Neural crest cell (in vitro differentiated cells): ENCODE measurements around the gene IGFBP5. TPM values are rescaled to one million over a fixed set of nuclear protein-coding genes. Genes with fewer than 3 reads are reported as not detected.

Experiments
- DNase-seq: peaks from one replicate; pipeline ENCODE4 v3.0.0; 2021; ENCODE audit warnings: low read depth, mixed read lengths, low spot score
- H3K27ac Mint-ChIP-seq: one replicate; pipeline ENCODE4 v1.8.0; 2021; ENCODE audit warnings: mild to moderate bottlenecking, mixed read lengths; ENCODE audit not compliant: unreplicated experiment
- H3K27me3 Mint-ChIP-seq: 2 replicates; pipeline ENCODE4 v1.8.0; 2021; ENCODE audit warnings: low read depth, mild to moderate bottlenecking, mixed read lengths
- H3K36me3 Mint-ChIP-seq: 2 replicates; pipeline ENCODE4 v1.8.0; 2021; ENCODE audit warnings: low read depth, mild to moderate bottlenecking, mixed read lengths
- H3K4me1 Mint-ChIP-seq: 2 replicates; pipeline ENCODE4 v1.8.0; 2021; ENCODE audit warnings: mixed read lengths
- H3K4me3 Mint-ChIP-seq: one replicate; pipeline ENCODE4 v1.8.0; 2021; ENCODE audit warnings: mild to moderate bottlenecking, mixed read lengths
- H3K9me3 Mint-ChIP-seq: 2 replicates; pipeline ENCODE4 v1.8.0; 2021; ENCODE audit warnings: mixed read lengths
- CTCF ChIP-seq: fragments of 200-600 bp; sonication (generic); conservative IDR thresholded peaks from 2 replicates; pipeline ENCODE4 v1.5.0; 2021; ENCODE audit warnings: antibody characterized with exemption, mild to moderate bottlenecking
- total RNA-seq: library from RNA; stranded (reverse); gene quantifications from 2 replicates; pipeline ENCODE4 v1.2.1, GENCODE V29; 2021

IGFBP5 gene
- total RNA-seq, 1 donor from 2014 or later: 140 TPM

GRCh38 chr2:216622526-216622925 is 72.8 kb downstream of the IGFBP5 start:
- no peak overlapping the region for H3K27ac Mint-ChIP-seq
- H3K36me3 Mint-ChIP-seq: no peaks in the 10 kb centered on the region
- H3K4me1 Mint-ChIP-seq: peaks cover 30% of the 10 kb centered on the region
- TF ChIP-seq CTCF: no peak
- DNase-seq: no peak
- no peak overlapping the region for H3K4me3 Mint-ChIP-seq
- H3K9me3 Mint-ChIP-seq: no peaks in the 10 kb centered on the region
- H3K27me3 Mint-ChIP-seq: no peaks in the 10 kb centered on the region

Other genes with a start within 250 kb of the IGFBP5 start
- gene RPL37A, start 196.7 kb downstream of the IGFBP5 start, total RNA-seq: 3,339 and 3,393 TPM in 2 replicates
- 365 and 366 TPM in 2 replicates for gene IGFBP2, start 62.1 kb downstream of the IGFBP5 start, total RNA-seq
- not detected in 2 replicates for gene TNP1, start 164.5 kb upstream of the IGFBP5 start, total RNA-seq